MM.1S (cell line): ENCODE measurements around the gene RPTOR.

Experiments used
- CTCF ChIP-seq: fragments of 300-600 bp; sonication (generic); IDR thresholded peaks from 2 replicates; pipeline ENCODE4 v1.5.1; 2016; ENCODE audit warnings: antibody characterized with exemption, low read length, mixed read lengths
- EZH2 ChIP-seq: fragments of 300-600 bp; sonication (generic); optimal IDR thresholded peaks from 2 replicates; pipeline ENCODE3; 2017; ENCODE audit warnings: low read depth, mild to moderate bottlenecking, antibody characterized with exemption, low read length, mixed read lengths
- EZH2phosphoT487 ChIP-seq: fragments of 300-600 bp; sonication (generic); IDR thresholded peaks from 2 replicates; pipeline ENCODE4 v1.6.1; 2018; ENCODE audit warnings: antibody characterized with exemption, low read length

DNA sequence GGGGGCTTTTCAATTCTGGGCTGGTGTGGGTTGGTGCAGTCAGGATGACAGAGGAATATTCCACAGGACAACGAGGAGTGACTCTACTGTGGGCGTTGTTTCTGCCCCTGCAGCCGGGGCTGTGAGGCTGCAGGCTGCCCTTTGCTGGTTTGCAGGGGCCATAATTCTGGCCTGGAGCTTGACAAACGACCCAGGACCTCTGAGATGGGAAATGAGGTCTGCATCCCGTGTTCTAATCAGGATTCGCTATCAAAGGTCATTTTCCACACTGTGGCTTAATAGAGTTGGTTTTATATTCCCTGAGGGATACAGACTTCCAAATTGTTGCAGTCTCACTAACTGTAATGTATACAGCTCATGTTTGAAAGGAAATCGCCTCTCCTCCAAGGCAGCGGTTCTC is 180.9 kb downstream of the RPTOR start:
- TF ChIP-seq CTCF: no peak
- no peak for TF ChIP-seq EZH2
- TF ChIP-seq EZH2phosphoT487: no peak
